Liver (tissue), 9 donors: Measurements from ENCODE around the gene WNT1. TPM values are rescaled to one million over a fixed set of nuclear protein-coding genes. Genes with fewer than 3 reads are reported as not detected.
A peak's percentile ranks its signal among the peaks of the same experiment; 100 is the strongest.

Experiments used
- DNase-seq: peaks from one replicate; pipeline ENCODE4 v3.0.0-alpha.2; 2017; ENCODE audit warnings: low spot score
- H3K27ac ChIP-seq, 2 donors: one replicate each; pipeline ENCODE4 v1.7.0; 2013; ENCODE audit warnings: inconsistent platforms in 2 of 2, low read length in 2 of 2, control low read depth in 1 of 2, low read depth in 1 of 2, mild to moderate bottlenecking in 1 of 2
- H3K27me3 ChIP-seq, 4 donors: one replicate each; pipeline versions ENCODE4 v1.6.1 to v1.7.0; 2013; ENCODE audit warnings: low read length in 3 of 4, inconsistent platforms in 1 of 4, mild to moderate bottlenecking in 1 of 4, moderate library complexity in 1 of 4; ENCODE audit not compliant: control insufficient read depth in 4 of 4, insufficient read depth in 4 of 4
- H3K36me3 ChIP-seq, 4 donors: one replicate each; pipeline versions ENCODE4 v1.6.1 to v1.7.0; 2013; ENCODE audit warnings: low read length in 3 of 4, mild to moderate bottlenecking in 3 of 4, low read depth in 1 of 4, moderate library complexity in 1 of 4; ENCODE audit not compliant: control insufficient read depth in 4 of 4, insufficient read depth in 3 of 4
- H3K4me1 ChIP-seq, 4 donors: one replicate each; pipeline versions ENCODE4 v1.6.1 to v1.7.0; 2013; ENCODE audit warnings: low read length in 3 of 4, mild to moderate bottlenecking in 3 of 4, moderate library complexity in 1 of 4; ENCODE audit not compliant: control insufficient read depth in 4 of 4, insufficient read depth in 4 of 4
- H3K4me3 ChIP-seq, 3 donors: one replicate each; pipeline versions ENCODE4 v1.6.1 to v1.7.0; 2013; ENCODE audit warnings: low read length in 3 of 3, control low read depth in 1 of 3, low read depth in 1 of 3, mild to moderate bottlenecking in 1 of 3
- H3K9ac ChIP-seq, 2 donors: one replicate each; pipeline ENCODE4 v1.7.0; 2013; ENCODE audit warnings: low read length in 2 of 2, mild to moderate bottlenecking in 2 of 2, moderate library complexity in 2 of 2, control low read depth in 1 of 2, low read depth in 1 of 2
- H3K9me3 ChIP-seq, 4 donors: one replicate each; pipeline versions ENCODE4 v1.6.1 to v1.7.0; 2013; ENCODE audit warnings: low read length in 3 of 4; ENCODE audit not compliant: control insufficient read depth in 4 of 4
- CTCF ChIP-seq: fragments of 150-350 bp; IDR thresholded peaks from 2 replicates; pipeline ENCODE4 v1.5.1; 2017; ENCODE audit warnings: improper control_type of control experiment, low read depth, low read length; ENCODE audit not compliant: missing input control
- EGR1 ChIP-seq, 2 donors: IDR thresholded peaks; 2 replicates each; pipeline ENCODE4 v1.6.1; 2016 to 2018; ENCODE audit warnings: antibody characterized with exemption in 2 of 2, low read depth in 2 of 2
- FOXA1 ChIP-seq: IDR thresholded peaks from 2 replicates; pipeline ENCODE4 v1.6.1; 2016; ENCODE audit warnings: antibody characterized with exemption
- FOXA2 ChIP-seq: IDR thresholded peaks from 2 replicates; pipeline ENCODE4 v1.6.1; 2016; ENCODE audit warnings: antibody characterized with exemption
- GABPA ChIP-seq, 2 donors: IDR thresholded peaks in 1 of 2; conservative IDR thresholded peaks in 1 of 2; 2 replicates each; pipeline ENCODE4 v1.6.1; 2016; ENCODE audit warnings: antibody characterized with exemption in 2 of 2, mild to moderate bottlenecking in 1 of 2, moderate library complexity in 1 of 2
- JUND ChIP-seq, 2 donors: IDR thresholded peaks; 2 replicates each; pipeline ENCODE4 v1.6.1; 2016; ENCODE audit warnings: antibody characterized with exemption in 2 of 2
- MAX ChIP-seq: IDR thresholded peaks from 2 replicates; pipeline ENCODE4 v1.6.1; 2016; ENCODE audit warnings: antibody characterized with exemption
- NR2F2 ChIP-seq: IDR thresholded peaks from 2 replicates; pipeline ENCODE4 v1.6.1; 2016; ENCODE audit warnings: antibody characterized with exemption
- SP1 ChIP-seq: IDR thresholded peaks from 2 replicates; pipeline ENCODE4 v1.6.1; 2018; ENCODE audit warnings: antibody characterized with exemption, mild to moderate bottlenecking
- TAF1 ChIP-seq: conservative IDR thresholded peaks from 2 replicates; pipeline ENCODE4 v1.6.1; 2016; ENCODE audit warnings: antibody characterized with exemption, mild to moderate bottlenecking
- YY1 ChIP-seq: IDR thresholded peaks from 2 replicates; pipeline ENCODE4 v1.6.1; 2016; ENCODE audit warnings: antibody characterized with exemption, mild to moderate bottlenecking
- WGBS: extraction: QIAGEN DNeasy Blood & Tissue Kit; methylation state at CpG from one replicate; pipeline ENCODE4 v1.1.7; 2013; 5-methylcytosine and 5-hydroxymethylcytosine counted together
- polyA plus RNA-seq, 2 donors: library from polyadenylated mRNA; stranded (reverse) in 1 of 2; unstranded in 1 of 2; fragments of 200-250 nt in 1 of 2; fragments of >200 nt in 1 of 2; fragmentation: Nextera tagmentation in 1 of 2; extraction: Ambion mirVana in 1 of 2; gene quantifications; one replicate each; pipeline versions ENCODE4 v1.2.1 to v1.2.3, GENCODE V29; 2013 to 2015
- total RNA-seq, 2 donors: library from RNA; depleted of rRNA; stranded (reverse); fragments of >200 nt; gene quantifications; one replicate each; pipeline ENCODE4 v1.2.3, GENCODE V29; 2014
- TF ChIP-seq, protein P1 (sequence below): IDR thresholded peaks from 2 replicates; pipeline ENCODE4 v1.6.1; 2016; ENCODE audit warnings: antibody characterized with exemption, mild to moderate bottlenecking
- TF ChIP-seq, protein P2 (sequence below): IDR thresholded peaks from 2 replicates; pipeline ENCODE4 v1.6.1; 2016; ENCODE audit warnings: antibody characterized with exemption
- TF ChIP-seq, protein P3 (sequence below): IDR thresholded peaks from 2 replicates; pipeline ENCODE4 v1.6.1; 2016; ENCODE audit warnings: antibody characterized with exemption
- donor health status: healthy.
- donor health status: healthy.
- donor health status: healthy.
- donor health status: healthy.
- donor health status: healthy.

Gene WNT1
- total and polyA plus RNA-seq, 4 donors, result not detected

GRCh38 chr12:48969833-48970701, 8.1 kb upstream of the WNT1 start:
- Histone ChIP-seq H3K27me3 (peaks cover 0 to 15% (median 9%) of the 10 kb centered on the region in 4 donors), H3K9ac (no peak overlapping the region), H3K4me3 (peak overlapping the region in 1 of 3 donors; percentile 6), H3K9me3 (no peaks in the 10 kb centered on the region), H3K27ac (no peak overlapping the region), H3K4me1 (peaks cover 0 to 16% (median 6%) of the 10 kb centered on the region in 4 donors), H3K36me3 (no peaks in the 10 kb centered on the region)
- 9% methylated on average over 77 of the region's 77 CpGs for WGBS
- TF ChIP-seq, protein P1, sequence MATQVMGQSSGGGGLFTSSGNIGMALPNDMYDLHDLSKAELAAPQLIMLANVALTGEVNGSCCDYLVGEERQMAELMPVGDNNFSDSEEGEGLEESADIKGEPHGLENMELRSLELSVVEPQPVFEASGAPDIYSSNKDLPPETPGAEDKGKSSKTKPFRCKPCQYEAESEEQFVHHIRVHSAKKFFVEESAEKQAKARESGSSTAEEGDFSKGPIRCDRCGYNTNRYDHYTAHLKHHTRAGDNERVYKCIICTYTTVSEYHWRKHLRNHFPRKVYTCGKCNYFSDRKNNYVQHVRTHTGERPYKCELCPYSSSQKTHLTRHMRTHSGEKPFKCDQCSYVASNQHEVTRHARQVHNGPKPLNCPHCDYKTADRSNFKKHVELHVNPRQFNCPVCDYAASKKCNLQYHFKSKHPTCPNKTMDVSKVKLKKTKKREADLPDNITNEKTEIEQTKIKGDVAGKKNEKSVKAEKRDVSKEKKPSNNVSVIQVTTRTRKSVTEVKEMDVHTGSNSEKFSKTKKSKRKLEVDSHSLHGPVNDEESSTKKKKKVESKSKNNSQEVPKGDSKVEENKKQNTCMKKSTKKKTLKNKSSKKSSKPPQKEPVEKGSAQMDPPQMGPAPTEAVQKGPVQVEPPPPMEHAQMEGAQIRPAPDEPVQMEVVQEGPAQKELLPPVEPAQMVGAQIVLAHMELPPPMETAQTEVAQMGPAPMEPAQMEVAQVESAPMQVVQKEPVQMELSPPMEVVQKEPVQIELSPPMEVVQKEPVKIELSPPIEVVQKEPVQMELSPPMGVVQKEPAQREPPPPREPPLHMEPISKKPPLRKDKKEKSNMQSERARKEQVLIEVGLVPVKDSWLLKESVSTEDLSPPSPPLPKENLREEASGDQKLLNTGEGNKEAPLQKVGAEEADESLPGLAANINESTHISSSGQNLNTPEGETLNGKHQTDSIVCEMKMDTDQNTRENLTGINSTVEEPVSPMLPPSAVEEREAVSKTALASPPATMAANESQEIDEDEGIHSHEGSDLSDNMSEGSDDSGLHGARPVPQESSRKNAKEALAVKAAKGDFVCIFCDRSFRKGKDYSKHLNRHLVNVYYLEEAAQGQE, result no peak
- TF ChIP-seq FOXA2 (no peak), CTCF (no peak), TAF1 (no peak), YY1 (no peak), NR2F2 (no peak), JUND (IDR thresholded peaks at IDR 0.05) (no peak), FOXA1 (no peak)
- TF ChIP-seq, protein P2, sequence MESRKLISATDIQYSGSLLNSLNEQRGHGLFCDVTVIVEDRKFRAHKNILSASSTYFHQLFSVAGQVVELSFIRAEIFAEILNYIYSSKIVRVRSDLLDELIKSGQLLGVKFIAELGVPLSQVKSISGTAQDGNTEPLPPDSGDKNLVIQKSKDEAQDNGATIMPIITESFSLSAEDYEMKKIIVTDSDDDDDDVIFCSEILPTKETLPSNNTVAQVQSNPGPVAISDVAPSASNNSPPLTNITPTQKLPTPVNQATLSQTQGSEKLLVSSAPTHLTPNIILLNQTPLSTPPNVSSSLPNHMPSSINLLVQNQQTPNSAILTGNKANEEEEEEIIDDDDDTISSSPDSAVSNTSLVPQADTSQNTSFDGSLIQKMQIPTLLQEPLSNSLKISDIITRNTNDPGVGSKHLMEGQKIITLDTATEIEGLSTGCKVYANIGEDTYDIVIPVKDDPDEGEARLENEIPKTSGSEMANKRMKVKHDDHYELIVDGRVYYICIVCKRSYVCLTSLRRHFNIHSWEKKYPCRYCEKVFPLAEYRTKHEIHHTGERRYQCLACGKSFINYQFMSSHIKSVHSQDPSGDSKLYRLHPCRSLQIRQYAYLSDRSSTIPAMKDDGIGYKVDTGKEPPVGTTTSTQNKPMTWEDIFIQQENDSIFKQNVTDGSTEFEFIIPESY, result no peak
- TF ChIP-seq, protein P3, sequence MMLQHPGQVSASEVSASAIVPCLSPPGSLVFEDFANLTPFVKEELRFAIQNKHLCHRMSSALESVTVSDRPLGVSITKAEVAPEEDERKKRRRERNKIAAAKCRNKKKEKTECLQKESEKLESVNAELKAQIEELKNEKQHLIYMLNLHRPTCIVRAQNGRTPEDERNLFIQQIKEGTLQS, result no peak
- no peak for DNase-seq

DNA sequence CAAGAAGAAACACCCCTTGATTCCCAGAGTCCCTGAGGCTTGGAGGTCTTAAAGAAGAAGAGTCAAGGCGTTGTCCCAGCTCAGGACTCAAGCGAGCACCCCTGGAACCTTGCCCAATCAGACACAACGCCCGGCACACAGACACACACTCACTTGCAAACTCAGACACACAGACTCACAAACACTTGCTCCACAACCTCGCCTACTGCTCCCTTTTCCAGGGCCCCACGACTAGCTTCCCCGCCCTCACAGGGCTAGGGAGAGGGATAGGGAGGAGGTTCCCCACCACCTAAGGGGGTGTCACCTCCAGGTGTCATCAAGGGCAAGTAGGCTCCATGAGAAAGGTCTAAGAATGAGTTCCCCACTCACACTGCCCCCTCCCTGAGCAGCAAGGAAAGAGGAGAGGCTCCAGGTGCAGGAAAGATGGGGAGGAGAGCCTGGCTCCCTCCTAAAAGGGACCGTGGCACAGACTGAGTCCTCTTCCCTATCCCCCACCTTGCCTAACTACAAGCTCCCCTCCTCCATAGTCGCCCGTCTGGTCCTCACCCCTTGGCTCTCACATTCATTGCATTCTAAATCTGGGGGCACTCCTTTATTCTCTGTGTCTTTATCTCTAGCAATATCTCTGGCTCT, 7.3 kb upstream of the WNT1 start:
- 22% methylated on average over 10 of the region's 10 CpGs for WGBS
- Histone ChIP-seq H3K36me3 (no peaks in the 10 kb centered on the region), H3K27ac (no peak overlapping the region), H3K4me3 (no peak overlapping the region), H3K27me3 (peaks cover 0 to 15% (median 9%) of the 10 kb centered on the region in 4 donors), H3K9me3 (no peaks in the 10 kb centered on the region), H3K4me1 (peaks cover 0 to 16% (median 6%) of the 10 kb centered on the region in 4 donors), H3K9ac (no peak overlapping the region)
- DNase-seq, result no peak
- TF ChIP-seq SP1 (no peak), MAX (no peak), EGR1 (IDR thresholded peaks at IDR 0.05; ENCODE audit: low read depth in 2 of 2) (no peak), GABPA (IDR thresholded peaks at IDR 0.05 in 1 of 2, conservative IDR thresholded peaks at IDR 0.05 in 1 of 2) (no peak), CTCF (no peak), TAF1 (no peak), FOXA1 (no peak)
- TF ChIP-seq, protein P2, result no peak
